Mucosa of descending colon (tissue), 3 donors: ENCODE measurements around the gene UBD. TPM values are rescaled to one million over a fixed set of nuclear protein-coding genes. Genes with fewer than 3 reads are reported as not detected.

Experiments
- ATAC-seq: fragments of 200-7000 bp; cut with Tn5 transposase; one replicate; pipeline ENCODE4 v1.9.1; 2020; ENCODE audit warnings: mild to moderate bottlenecking, moderate library complexity
- DNase-seq, 3 donors: peaks; one replicate each; pipeline ENCODE4 v3.0.0-alpha.2; 2020
- H3K36me3 ChIP-seq: fragments of 200-600 bp; one replicate; pipeline ENCODE4 v1.8.0; 2021; ENCODE audit warnings: low read depth, mild to moderate bottlenecking
- H3K4me1 ChIP-seq: fragments of 200-600 bp; one replicate; pipeline ENCODE4 v1.8.0; 2021; ENCODE audit warnings: low read depth, mild to moderate bottlenecking
- H3K4me3 ChIP-seq: fragments of 200-600 bp; one replicate; pipeline ENCODE4 v1.8.0; 2021; ENCODE audit warnings: mild to moderate bottlenecking
- H3K9me3 ChIP-seq: fragments of 200-600 bp; one replicate; pipeline ENCODE4 v1.8.0; 2021; ENCODE audit warnings: mild to moderate bottlenecking
- CTCF ChIP-seq: fragments of 200-600 bp; IDR thresholded peaks from one replicate; pipeline ENCODE4 v1.8.0; 2022; ENCODE audit warnings: antibody characterized with exemption, mild to moderate bottlenecking
- intact Hi-C, 2 donors: fragments of 100-400 bp; cut with DNase I in 1 of 2; cut with micrococcal nuclease in 1 of 2; formaldehyde crosslinking; loops; one replicate each; pipeline versions ENCODE4 v1.11.0 to v1.11.1; 2022; cut with DNase I, micrococcal nuclease
- total RNA-seq, 3 donors: library from RNA; stranded (reverse); fragmentation: NEBNext Ultra II Directional in 2 of 3; extraction: Animal tissue kit (Norgen Biotek cat#: 25700) in 2 of 3; gene quantifications; one replicate each; pipeline versions ENCODE4 v1.2.1 to v1.2.4, GENCODE V29; 2021 to 2023
- donor health status: DM: no; HTN: no; CAD: no; lungs with moderate emphysema.
- donor health status: DM: no; HTN: no; CAD: no.
- donor health status: DM: no; HTN: yes; CAD: no.

Gene UBD
- total RNA-seq, 3 donors from 2014 or later, result 4.2 to 11.7 TPM; not detected in 1

GRCh38 chr6:29561091-29561490 is 1.6 kb upstream of the UBD start:
- Histone ChIP-seq H3K4me3 (no peak overlapping the region), H3K4me1 (no peaks in the 10 kb centered on the region), H3K9me3 (no peaks in the 10 kb centered on the region), H3K36me3 (no peaks in the 10 kb centered on the region)
- no peak for TF ChIP-seq CTCF
- intact Hi-C loops, result no loop called here
- DNase-seq (no peak), ATAC-seq (peak; percentile 12)

- no peak for TF ChIP-seq CTCF
- DNase-seq (no peak), ATAC-seq (no peak)
- peaks cover 2% of the 10 kb centered on the region for H3K4me1 ChIP-seq
- no peak overlapping the region for H3K4me3 ChIP-seq
- no peaks in the 10 kb centered on the region for H3K9me3 ChIP-seq
- intact Hi-C loops, result no loop called here
- H3K36me3 ChIP-seq, result no peaks in the 10 kb centered on the region
Measured at GRCh38 chr6:29558439-29559079, 973 bp downstream of the UBD start.

- DNase-seq (no peak), ATAC-seq (no peak)
- no peaks in the 10 kb centered on the region for H3K9me3 ChIP-seq
- no peak overlapping the region for H3K4me3 ChIP-seq
- H3K36me3 ChIP-seq, result no peaks in the 10 kb centered on the region
- peaks cover 4% of the 10 kb centered on the region for H3K4me1 ChIP-seq
- TF ChIP-seq CTCF, result no peak
- intact Hi-C loops, result no loop called here
Measured at GRCh38 chr6:29557320-29557719, 2.2 kb downstream of the UBD start.

- Histone ChIP-seq H3K4me3 (no peak overlapping the region), H3K36me3 (no peaks in the 10 kb centered on the region), H3K9me3 (no peaks in the 10 kb centered on the region), H3K4me1 (peaks cover 4% of the 10 kb centered on the region)
- ATAC-seq, result no peak
- intact Hi-C loops, result no loop called here
- no peak for DNase-seq
- no peak for TF ChIP-seq CTCF
Measured at GRCh38 chr6:29554764-29555163, 4.8 kb downstream of the UBD start.

GRCh38 chr6:29553268-29554057 is 6.1 kb downstream of the UBD start:
- Histone ChIP-seq H3K4me1 (peaks cover 4% of the 10 kb centered on the region), H3K4me3 (no peak overlapping the region), H3K9me3 (no peaks in the 10 kb centered on the region), H3K36me3 (no peaks in the 10 kb centered on the region)
- intact Hi-C loops, result no loop called here
- TF ChIP-seq CTCF, result no peak
- ATAC-seq, result peak; percentile 79
- peak; percentile 29 to 70 (median 54) for DNase-seq
